H1 (cell line): ENCODE measurements around the gene MEIOSIN.

Experiments
- ASH2L ChIP-seq: fragments of 200-600, 300-600 bp; sonication (generic); IDR thresholded peaks from one replicate; pipeline ENCODE4 v1.7.1; 2017; ENCODE audit warnings: low read length
- BACH1 ChIP-seq: IDR thresholded peaks from 2 replicates; pipeline ENCODE4 v1.6.1; 2012; ENCODE audit warnings: low read length, improper control_type of control experiment
- BCL11A ChIP-seq, 2 experiments: IDR thresholded peaks; one replicate each; pipeline ENCODE4 v1.6.1; 2011; ENCODE audit warnings: low read depth in 2 of 2, low read length in 2 of 2, mild to moderate bottlenecking in 2 of 2
- CBX5 ChIP-seq: fragments of 300-800, 300-1000 bp; sonication (generic); IDR thresholded peaks from 2 replicates; pipeline ENCODE4 v1.7.1; 2016; ENCODE audit warnings: antibody characterized with exemption, low read length, low read depth
- CEBPB ChIP-seq: IDR thresholded peaks from 2 replicates; pipeline ENCODE4 v1.6.1; 2012; ENCODE audit warnings: low read depth, low read length
- CTCF ChIP-seq, 3 experiments: IDR thresholded peaks; 1 replicate in 2 of 3; 2 replicates in 1 of 3; pipeline versions ENCODE4 v1.5.1 to v1.6.1; 2011; ENCODE audit warnings: low read length in 3 of 3, mild to moderate bottlenecking in 3 of 3, inconsistent platforms in 2 of 3, low read depth in 1 of 3, moderate library complexity in 1 of 3; ENCODE audit not compliant: insufficient read depth in 1 of 3; ENCODE audit errors: control extremely low read depth in 1 of 3
- EP300 ChIP-seq, 2 experiments: IDR thresholded peaks; 1 replicate in 1 of 2; 2 replicates in 1 of 2; pipeline ENCODE4 v1.6.1; 2011 to 2012; ENCODE audit warnings: low read depth in 2 of 2, low read length in 2 of 2, mild to moderate bottlenecking in 2 of 2, borderline replicate concordance in 1 of 2, inconsistent platforms in 1 of 2, moderate library complexity in 1 of 2
- FOSL1 ChIP-seq: IDR thresholded peaks from 2 replicates; pipeline ENCODE4 v1.6.1; 2011; ENCODE audit warnings: mild to moderate bottlenecking, low read depth, low read length, moderate library complexity; ENCODE audit not compliant: insufficient read depth
- HDAC6 ChIP-seq: IDR thresholded peaks from one replicate; pipeline ENCODE4 v1.7.1; 2012; ENCODE audit warnings: low read depth, mild to moderate bottlenecking, inconsistent platforms, low read length, moderate library complexity
- JUND ChIP-seq: IDR thresholded peaks from 2 replicates; pipeline ENCODE4 v1.6.1; 2011; ENCODE audit warnings: mild to moderate bottlenecking, improper control_type of control experiment, low read length
- KDM5A ChIP-seq: fragments of 200-600 bp; IDR thresholded peaks from 2 replicates; pipeline ENCODE4 v1.7.1; 2012; ENCODE audit warnings: mild to moderate bottlenecking, low read length, inconsistent platforms, mixed read lengths
- MAX ChIP-seq: IDR thresholded peaks from 2 replicates; pipeline ENCODE4 v1.6.1; 2012; ENCODE audit warnings: inconsistent platforms
- POLR2A ChIP-seq, 2 experiments: IDR thresholded peaks; 1 replicate in 1 of 2; 2 replicates in 1 of 2; pipeline ENCODE4 v1.6.1; 2011; ENCODE audit warnings: low read depth in 2 of 2, low read length in 2 of 2, mild to moderate bottlenecking in 2 of 2; ENCODE audit errors: control extremely low read depth in 1 of 2
- RAD21 ChIP-seq, 2 experiments: IDR thresholded peaks in 1 of 2; conservative IDR thresholded peaks in 1 of 2; 2 replicates each; pipeline ENCODE4 v1.6.1; 2011; ENCODE audit warnings: low read depth in 2 of 2, low read length in 2 of 2, improper control_type of control experiment in 1 of 2, inconsistent platforms in 1 of 2, mild to moderate bottlenecking in 1 of 2, moderate library complexity in 1 of 2

GRCh38 chr19:45780146-45780447 is 46.9 kb downstream of the MEIOSIN start:
- TF ChIP-seq MAX: no peak
- TF ChIP-seq EP300 (IDR thresholded peaks at IDR 0.05; ENCODE audit: borderline replicate concordance in 1 of 2, low read depth in 2 of 2, low read length in 2 of 2): no peak
- no peak for TF ChIP-seq CEBPB
- TF ChIP-seq KDM5A: no peak
- TF ChIP-seq JUND: no peak
- no peak for TF ChIP-seq CBX5
- no peak for TF ChIP-seq CTCF (IDR thresholded peaks at IDR 0.05; ENCODE audit: control extremely low read depth in 1 of 3, insufficient read depth in 1 of 3, low read depth in 1 of 3, low read length in 3 of 3)
- TF ChIP-seq POLR2A (IDR thresholded peaks at IDR 0.05; ENCODE audit: control extremely low read depth in 1 of 2, low read depth in 2 of 2, low read length in 2 of 2): no peak
- TF ChIP-seq FOSL1: no peak
- TF ChIP-seq HDAC6: no peak
- no peak for TF ChIP-seq BACH1
- no peak for TF ChIP-seq RAD21 (IDR thresholded peaks at IDR 0.05 in 1 of 2, conservative IDR thresholded peaks at IDR 0.05 in 1 of 2; ENCODE audit: low read depth in 2 of 2, low read length in 2 of 2)
- no peak for TF ChIP-seq BCL11A (IDR thresholded peaks at IDR 0.05; ENCODE audit: low read depth in 2 of 2, low read length in 2 of 2)
- TF ChIP-seq ASH2L: no peak
